Heart left ventricle (tissue), 16 donors: Measurements from ENCODE around the gene RNGTT. TPM values are rescaled to one million over a fixed set of nuclear protein-coding genes. Genes with fewer than 3 reads are reported as not detected.

Experiments used
- ATAC-seq, 4 donors: fragments of 200-7000 bp; cut with Tn5 transposase; one replicate each; pipeline ENCODE4 v1.9.1; 2020 to 2022; ENCODE audit warnings: moderate library complexity in 4 of 4, mild to moderate bottlenecking in 3 of 4, moderate number of reproducible peaks in 1 of 4
- DNase-seq, 5 donors: peaks; one replicate each; pipeline ENCODE4 v3.0.0-alpha.2; 2020
- H3K27ac ChIP-seq, 12 donors: fragments of 200-600 bp; sonication (generic) in 4 of 12; one replicate each; pipeline versions ENCODE4 v1.5.0 to v1.8.0; 2016 to 2022; ENCODE audit warnings: mild to moderate bottlenecking in 2 of 12
- H3K27me3 ChIP-seq, 9 donors: fragments of 200-600 bp; sonication (generic) in 2 of 9; one replicate each; pipeline versions ENCODE4 v1.5.1 to v1.8.0; 2016 to 2022; ENCODE audit warnings: mild to moderate bottlenecking in 3 of 9
- H3K36me3 ChIP-seq, 9 donors: fragments of 200-600 bp; sonication (generic) in 2 of 9; one replicate each; pipeline versions ENCODE4 v1.5.0 to v1.8.0; 2018 to 2022; ENCODE audit warnings: mild to moderate bottlenecking in 2 of 9
- H3K4me1 ChIP-seq, 12 donors: fragments of 200-600 bp; sonication (generic) in 4 of 12; one replicate each; pipeline versions ENCODE4 v1.5.0 to v1.8.0; 2016 to 2022; ENCODE audit warnings: mild to moderate bottlenecking in 3 of 12
- H3K4me3 ChIP-seq, 12 donors: fragments of 200-600 bp; sonication (generic) in 4 of 12; one replicate each; pipeline versions ENCODE4 v1.5.0 to v1.8.0; 2017 to 2022; ENCODE audit warnings: mild to moderate bottlenecking in 9 of 12, moderate library complexity in 4 of 12
- H3K9me3 ChIP-seq, 12 donors: fragments of 200-600 bp; sonication (generic) in 4 of 12; one replicate each; pipeline versions ENCODE4 v1.5.0 to v1.8.0; 2016 to 2022; ENCODE audit warnings: mild to moderate bottlenecking in 1 of 12
- POLR2A ChIP-seq, 2 donors: fragments of 450-650 bp; IDR thresholded peaks; one replicate each; pipeline ENCODE4 v1.6.1; 2017; ENCODE audit warnings: antibody characterized with exemption in 2 of 2, mild to moderate bottlenecking in 2 of 2, moderate library complexity in 2 of 2
- WGBS, 4 donors: extraction: QIAGEN DNeasy Blood & Tissue Kit in 2 of 4; methylation state at CpG; one replicate each; pipeline versions ENCODE4 v1.1.5 to v1.1.7; 2013 to 2018; 5-methylcytosine and 5-hydroxymethylcytosine counted together
- intact Hi-C, 10 donors: fragments of 100-400 bp; cut with DNase I; formaldehyde crosslinking; loops; one replicate each; pipeline versions ENCODE4 v1.11.1 to v1.14.2; 2022
- polyA plus RNA-seq, 2 donors: library from polyadenylated mRNA; stranded (reverse); fragments of 200-250 nt; gene quantifications; one replicate each; pipeline ENCODE4 v1.2.3, GENCODE V29; 2013
- total RNA-seq, 9 donors: library from RNA; depleted of rRNA in 2 of 9; stranded (reverse); fragments of >200 nt in 2 of 9; fragmentation: NEBNext Ultra II Directional in 3 of 9; extraction: Animal tissue kit (Norgen Biotek cat#: 25700) in 3 of 9; gene quantifications; one replicate each; pipeline versions ENCODE4 v1.1.0 to v1.2.4, GENCODE V29; 2016 to 2023
- TF ChIP-seq, protein P1 (sequence below), 12 donors: fragments of 200-600 bp; sonication (generic) in 4 of 12; IDR thresholded peaks; one replicate each; pipeline versions ENCODE4 v1.5.0 to v1.8.0; 2018 to 2022; ENCODE audit warnings: antibody characterized with exemption in 12 of 12, mild to moderate bottlenecking in 5 of 12
- donor health status: ischemic (EF 13 %, LVEDD 7.1; RV severe dilation, severe dysfunction).
- donor health status: healthy with polysubstance abuse.
- donor health status: DM: no; HTN: yes; CAD: no.
- donor health status: DM: no; HTN: no; CAD: no.
- donor health status: ischemic (EF 25% LVEDD 6.9; RV normal size, moderate dysfunction).
- donor health status: ischemic (EF 25% LVEDD 5.7; RV mildly dilated, moderate dysfunction).
- donor health status: healthy.
- donor health status: DM: yes; HTN: yes; CAD: no.
- donor health status: ischemic (EF 35%, LVEDD 5.7; RV mildly dilated, moderate dysfunction).
- donor health status: nonischemic (EF 11% LVEDD 7.7; RV severe dilation, severe dysfunction).
- donor health status: DM: yes; HTN: yes; CAD: no.
- donor health status: PGD.
- donor health status: ischemic (EF 29% LVEDD 5.4; RV normal size, mild dysfunction).
- donor health status: nonischemic (EF 23%, LVEDD 6.1; RV moderate dilation, normal function).

Gene RNGTT
- total and polyA plus RNA-seq, 11 donors = 2.6 to 11.6 (median 9.1) TPM

DNA sequence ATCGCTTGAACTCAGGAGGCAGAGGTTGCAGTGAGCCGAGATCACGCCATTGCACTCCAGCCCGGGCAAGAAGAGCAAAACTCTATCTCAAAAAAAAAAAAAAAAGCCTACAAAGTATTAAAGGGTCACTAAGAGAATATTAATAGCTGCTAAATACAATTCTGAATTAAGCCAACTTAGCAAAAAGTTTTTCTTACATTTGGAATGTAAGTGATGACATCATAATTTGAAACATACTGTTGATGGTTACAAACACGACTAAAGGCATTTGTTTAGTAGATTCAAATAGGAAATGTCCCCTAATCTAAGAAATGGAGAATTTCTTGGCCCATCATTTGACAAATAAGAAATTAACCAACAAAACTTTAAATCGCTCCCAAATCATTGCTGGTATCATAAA, 282.8 kb downstream of the RNGTT start:
- H3K27ac ChIP-seq = no peak overlapping the region
- 88 to 95% (median 90%) methylated on average over 6 of the region's 6 CpGs for WGBS, 4 donors
- H3K27me3 ChIP-seq = no peaks in the 10 kb centered on the region
- no peaks in the 10 kb centered on the region for H3K4me1 ChIP-seq
- DNase-seq = no peak
- intact Hi-C loops = no loop called here
- H3K9me3 ChIP-seq = no peaks in the 10 kb centered on the region
- H3K4me3 ChIP-seq = no peak overlapping the region
- no peak for ATAC-seq
- no peak for TF ChIP-seq POLR2A (IDR thresholded peaks at IDR 0.05)
- TF ChIP-seq, protein P1, sequence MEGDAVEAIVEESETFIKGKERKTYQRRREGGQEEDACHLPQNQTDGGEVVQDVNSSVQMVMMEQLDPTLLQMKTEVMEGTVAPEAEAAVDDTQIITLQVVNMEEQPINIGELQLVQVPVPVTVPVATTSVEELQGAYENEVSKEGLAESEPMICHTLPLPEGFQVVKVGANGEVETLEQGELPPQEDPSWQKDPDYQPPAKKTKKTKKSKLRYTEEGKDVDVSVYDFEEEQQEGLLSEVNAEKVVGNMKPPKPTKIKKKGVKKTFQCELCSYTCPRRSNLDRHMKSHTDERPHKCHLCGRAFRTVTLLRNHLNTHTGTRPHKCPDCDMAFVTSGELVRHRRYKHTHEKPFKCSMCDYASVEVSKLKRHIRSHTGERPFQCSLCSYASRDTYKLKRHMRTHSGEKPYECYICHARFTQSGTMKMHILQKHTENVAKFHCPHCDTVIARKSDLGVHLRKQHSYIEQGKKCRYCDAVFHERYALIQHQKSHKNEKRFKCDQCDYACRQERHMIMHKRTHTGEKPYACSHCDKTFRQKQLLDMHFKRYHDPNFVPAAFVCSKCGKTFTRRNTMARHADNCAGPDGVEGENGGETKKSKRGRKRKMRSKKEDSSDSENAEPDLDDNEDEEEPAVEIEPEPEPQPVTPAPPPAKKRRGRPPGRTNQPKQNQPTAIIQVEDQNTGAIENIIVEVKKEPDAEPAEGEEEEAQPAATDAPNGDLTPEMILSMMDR (IDR thresholded peaks at IDR 0.05) = no peak
- no peaks in the 10 kb centered on the region for H3K36me3 ChIP-seq

DNA sequence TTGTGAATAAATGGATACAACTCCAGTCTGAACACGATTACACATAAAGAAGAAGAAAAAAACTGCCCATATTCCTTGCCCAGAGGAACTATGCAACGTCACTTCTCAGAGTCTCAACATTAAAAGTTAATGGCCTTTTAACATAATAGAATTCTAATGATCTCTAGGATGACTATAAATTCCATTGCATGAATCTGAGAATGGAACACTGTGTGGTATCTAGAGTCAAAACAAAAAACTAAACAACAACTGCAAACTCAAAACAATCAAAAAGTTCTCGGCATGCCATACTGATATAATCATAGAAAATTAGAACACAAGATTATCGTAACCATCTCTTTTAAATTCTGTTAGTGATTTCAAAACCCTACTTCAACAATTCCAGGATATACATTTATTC, 283.6 kb downstream of the RNGTT start:
- Histone ChIP-seq H3K4me3 (no peak overlapping the region), H3K27ac (no peak overlapping the region), H3K27me3 (no peaks in the 10 kb centered on the region), H3K9me3 (no peaks in the 10 kb centered on the region), H3K36me3 (no peaks in the 10 kb centered on the region), H3K4me1 (no peaks in the 10 kb centered on the region)
- intact Hi-C loops = no loop called here
- DNase-seq (no peak), ATAC-seq (no peak)
- TF ChIP-seq, protein P1 (IDR thresholded peaks at IDR 0.05) = no peak
- TF ChIP-seq POLR2A (IDR thresholded peaks at IDR 0.05) = no peak
- 95 to 97% (median 96%) methylated on average over 4 of the region's 4 CpGs for WGBS, 4 donors

DNA sequence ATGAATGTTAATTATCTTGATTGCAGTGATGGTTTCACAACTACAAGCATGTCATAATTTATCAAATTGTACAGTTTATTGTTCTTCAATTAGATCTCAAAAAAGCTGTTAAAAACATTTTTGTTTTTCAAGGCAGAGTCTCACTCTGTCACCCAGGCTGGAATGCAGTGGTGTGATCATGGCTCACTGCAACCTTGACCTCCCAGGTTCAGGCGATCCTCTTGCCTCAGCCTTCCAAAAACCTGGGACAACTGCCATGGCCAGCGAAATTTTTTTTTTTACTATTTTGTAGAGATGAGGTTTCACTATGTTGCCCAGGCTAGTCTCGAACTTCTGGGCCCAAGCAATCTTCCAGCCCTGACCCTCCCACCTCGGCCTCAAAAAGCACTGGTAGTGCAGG, 286.1 kb downstream of the RNGTT start:
- intact Hi-C loops = no loop called here

DNA sequence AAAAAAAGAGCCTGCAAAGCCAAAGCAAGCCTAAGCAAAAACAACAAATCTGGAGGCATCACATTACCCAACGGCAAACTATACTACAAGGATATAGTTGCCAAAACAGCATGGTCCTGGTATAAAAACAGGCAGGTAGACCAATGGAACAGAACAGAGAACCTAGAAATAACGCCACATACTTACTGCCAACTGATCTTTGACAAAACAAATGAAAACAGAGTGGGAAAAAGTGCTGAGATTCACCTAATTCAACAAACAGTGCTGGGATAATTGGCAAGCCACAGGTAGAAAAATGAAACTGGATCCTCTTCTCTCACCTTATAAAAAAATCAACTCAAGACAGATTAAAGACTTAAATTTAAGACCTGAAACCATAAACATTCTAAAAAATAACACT, 291.8 kb downstream of the RNGTT start:
- Histone ChIP-seq H3K27ac (no peak overlapping the region), H3K4me3 (no peak overlapping the region), H3K9me3 (peaks cover 0 to 31% (median 16%) of the 10 kb centered on the region in 12 donors), H3K4me1 (no peaks in the 10 kb centered on the region), H3K27me3 (no peaks in the 10 kb centered on the region), H3K36me3 (no peaks in the 10 kb centered on the region)
- WGBS, 4 donors = 68 to 100% (median 82%) methylated on average over 2 of the region's 2 CpGs
- intact Hi-C loops = no loop called here
- no peak for ATAC-seq
- no peak for DNase-seq
- TF ChIP-seq POLR2A (IDR thresholded peaks at IDR 0.05) = no peak
- TF ChIP-seq, protein P1 (IDR thresholded peaks at IDR 0.05) = no peak

More for the DNA sequence above, 286.1 kb downstream of the RNGTT start:
- WGBS, 4 donors = 96 to 98% (median 97%) methylated on average over 4 of the region's 4 CpGs
- Histone ChIP-seq H3K27ac (no peak overlapping the region), H3K9me3 (peaks cover 0 to 3% (median 0%) of the 10 kb centered on the region in 12 donors), H3K36me3 (no peaks in the 10 kb centered on the region), H3K4me1 (no peaks in the 10 kb centered on the region), H3K27me3 (no peaks in the 10 kb centered on the region), H3K4me3 (no peak overlapping the region)
- no peak for TF ChIP-seq POLR2A (IDR thresholded peaks at IDR 0.05)
- TF ChIP-seq, protein P1 (IDR thresholded peaks at IDR 0.05) = no peak
- no peak for DNase-seq
- ATAC-seq = no peak
